GM21737 (cell line): ENCODE measurements around the gene CNTN5.

Source experiments
- ATAC-seq: cut with Tn5 transposase; IDR thresholded peaks from one replicate; pipeline ENCODE4 v1.9.1; 2021; ENCODE audit warnings: mild to moderate bottlenecking, moderate library complexity; ENCODE audit not compliant: unreplicated experiment

CNTN5 gene

DNA sequence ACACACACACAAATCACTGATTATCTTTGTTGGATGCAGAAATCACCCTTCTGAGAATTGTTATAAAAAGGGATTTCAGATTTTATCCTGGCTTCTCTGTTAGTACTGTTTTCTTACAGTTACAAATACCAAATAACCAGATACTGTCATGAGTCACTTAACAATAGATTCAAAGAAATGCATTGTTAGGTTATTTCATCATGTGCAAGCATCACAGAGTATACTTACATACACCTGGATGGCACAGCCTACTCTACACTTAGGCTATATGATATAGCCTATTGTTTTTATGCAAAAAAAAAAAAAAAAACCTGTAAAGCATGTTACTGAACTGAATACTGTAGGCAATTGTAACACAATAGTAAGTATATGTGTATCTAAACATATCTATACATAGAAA lies 1347.1 kb downstream of the CNTN5 start:
- ATAC-seq, result no peak

- ATAC-seq, result no peak
Measured at GRCh38 chr11:100383357-100383865, 1362.7 kb downstream of the CNTN5 start.

GRCh38 chr11:100396266-100396665 lies 1375.5 kb downstream of the CNTN5 start:
- ATAC-seq, result no peak

GRCh38 chr11:100397401-100397800 lies 1376.7 kb downstream of the CNTN5 start:
- ATAC-seq, result no peak

DNA sequence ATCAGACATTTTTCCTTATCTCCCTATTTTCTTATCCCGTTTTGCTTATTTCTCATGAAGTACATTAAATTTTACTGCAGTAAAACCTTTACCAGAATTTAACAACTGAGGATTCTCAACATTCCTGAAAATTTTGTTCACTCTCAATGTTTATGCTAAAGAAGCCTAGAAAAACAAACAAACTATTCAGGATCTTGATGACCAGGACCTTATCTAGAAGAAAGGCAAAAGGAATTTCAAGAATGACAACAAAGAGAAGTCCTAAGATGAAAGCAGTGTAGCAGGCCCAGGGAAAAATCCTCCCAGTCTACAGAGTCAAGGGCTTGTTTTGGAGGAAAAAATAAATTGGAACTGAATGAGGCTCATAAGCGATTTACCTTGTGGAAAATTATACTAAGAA lies 1383.1 kb downstream of the CNTN5 start:
- no peak for ATAC-seq

- ATAC-seq, result no peak
Measured at GRCh38 chr11:100404907-100405306, 1384.2 kb downstream of the CNTN5 start.
